Fibroblast of the conjunctiva (primary cell): ENCODE measurements around the gene CORO1C.

Experiments
- DNase-seq: peaks from one replicate; pipeline ENCODE4 v3.0.0-alpha.2; 2010; ENCODE audit warnings: low read depth

Gene CORO1C

GRCh38 chr12:108724054-108724889, 7.0 kb downstream of the CORO1C start:
- DNase-seq = no peak

GRCh38 chr12:108722992-108723766, 8.1 kb downstream of the CORO1C start:
- DNase-seq = no peak

DNA sequence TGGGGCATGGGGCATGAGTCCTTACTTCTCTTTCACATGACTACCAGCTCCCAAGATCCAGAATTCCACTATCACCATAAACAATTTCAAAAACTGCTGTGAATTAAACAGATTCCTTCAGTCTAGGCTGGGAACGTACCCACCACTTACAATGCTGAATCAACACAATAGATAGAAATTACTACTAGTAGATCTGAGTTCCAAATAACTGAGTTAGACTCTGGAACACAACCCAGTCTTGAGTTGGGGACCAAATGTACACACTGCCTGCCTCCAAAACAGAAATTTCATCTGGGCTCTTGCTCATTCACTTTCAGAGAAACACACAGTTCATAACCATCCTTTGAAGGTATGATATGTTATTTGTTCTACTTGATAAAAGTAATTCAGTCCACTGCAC, 8.9 kb downstream of the CORO1C start:
- DNase-seq = no peak

GRCh38 chr12:108721824-108722223, 9.5 kb downstream of the CORO1C start:
- DNase-seq = no peak

- no peak for DNase-seq
Observed at GRCh38 chr12:108720757-108721514, 10.4 kb downstream of the CORO1C start.

DNA sequence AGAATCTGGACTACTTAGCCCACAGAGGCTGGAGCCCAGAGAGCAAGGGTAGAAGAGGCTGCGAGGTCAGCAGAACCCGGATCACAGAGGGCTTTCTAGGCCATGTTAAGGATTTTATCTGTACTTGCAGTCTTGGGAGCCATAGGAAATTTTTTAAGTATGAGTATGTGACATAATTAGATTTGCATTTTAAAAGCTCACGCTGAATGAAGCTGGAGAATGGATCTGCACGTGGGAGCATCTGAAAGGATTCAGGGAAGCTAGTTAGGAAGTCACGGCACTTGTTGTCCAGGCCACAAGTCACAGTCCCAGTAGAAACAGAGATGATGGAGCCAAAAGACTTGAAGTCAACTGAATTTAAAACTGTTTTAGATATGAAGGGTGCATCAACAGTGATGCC, 14.1 kb downstream of the CORO1C start:
- DNase-seq = no peak

DNA sequence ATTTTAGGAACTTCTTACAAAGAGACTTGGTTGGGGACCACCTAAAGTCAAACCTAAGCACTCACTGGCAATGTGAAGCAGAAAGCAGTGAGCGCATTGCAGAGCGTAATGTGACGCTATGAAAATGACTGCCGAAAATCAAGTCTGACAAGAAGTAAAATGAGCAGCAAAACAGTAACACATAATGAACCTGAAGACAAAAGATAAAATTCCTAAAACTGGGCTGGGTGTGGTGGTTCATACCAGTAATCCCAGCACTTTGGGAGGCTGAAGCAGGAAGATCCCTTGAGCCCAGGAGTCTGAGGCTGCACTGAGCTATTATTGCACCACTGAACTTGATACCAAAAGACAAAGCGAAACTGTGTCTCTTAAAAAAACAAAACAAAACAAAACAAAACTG, 16.5 kb downstream of the CORO1C start:
- no peak for DNase-seq

GRCh38 chr12:108713471-108713870, 17.8 kb downstream of the CORO1C start:
- DNase-seq = no peak

DNA sequence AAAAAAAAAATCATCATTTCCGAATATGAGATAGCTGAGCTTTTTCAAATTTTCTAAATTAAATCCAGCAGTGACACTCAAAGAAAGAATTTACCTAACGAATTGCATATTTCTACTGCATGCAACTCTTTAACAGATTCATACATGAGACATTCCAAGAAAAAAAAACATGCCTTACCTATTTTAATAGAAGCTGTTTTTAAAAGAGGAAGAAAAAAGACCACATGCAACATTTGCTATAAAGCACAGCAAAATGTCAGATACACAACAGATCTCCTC, 18.5 kb downstream of the CORO1C start:
- DNase-seq = no peak

GRCh38 chr12:108712165-108712924, 19.0 kb downstream of the CORO1C start:
- DNase-seq = no peak

DNA sequence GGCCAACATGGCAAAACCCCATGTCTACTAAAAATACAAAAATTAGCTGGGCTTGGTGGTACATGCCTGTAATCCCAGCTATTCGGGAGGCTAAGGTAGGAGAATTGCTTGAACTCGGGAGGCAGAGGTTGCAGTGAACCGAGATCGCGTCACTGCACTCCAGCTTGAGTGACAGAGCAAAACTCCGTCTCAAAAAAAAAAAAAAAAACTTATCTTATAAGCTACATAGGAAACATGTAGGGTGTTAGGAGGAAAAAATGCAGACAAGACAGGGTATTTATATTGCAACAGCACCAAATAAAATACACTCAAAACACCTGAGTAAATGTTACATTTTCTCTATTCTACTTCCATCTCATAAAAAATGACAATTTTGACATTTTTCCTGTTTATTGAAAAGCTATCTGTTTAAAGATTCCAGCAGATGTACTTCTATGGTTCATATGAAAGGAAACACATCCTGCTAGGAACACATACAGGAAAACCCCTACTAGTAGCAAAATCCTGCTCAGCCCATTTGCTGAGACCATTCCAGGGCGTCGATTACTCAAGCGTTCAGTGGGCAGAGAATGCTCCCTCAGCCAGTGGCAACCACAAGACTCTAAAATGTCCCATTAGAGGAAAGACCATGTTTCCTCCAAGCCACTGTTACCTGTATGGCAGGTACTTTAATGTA, 19.7 kb downstream of the CORO1C start:
- no peak for DNase-seq

DNA sequence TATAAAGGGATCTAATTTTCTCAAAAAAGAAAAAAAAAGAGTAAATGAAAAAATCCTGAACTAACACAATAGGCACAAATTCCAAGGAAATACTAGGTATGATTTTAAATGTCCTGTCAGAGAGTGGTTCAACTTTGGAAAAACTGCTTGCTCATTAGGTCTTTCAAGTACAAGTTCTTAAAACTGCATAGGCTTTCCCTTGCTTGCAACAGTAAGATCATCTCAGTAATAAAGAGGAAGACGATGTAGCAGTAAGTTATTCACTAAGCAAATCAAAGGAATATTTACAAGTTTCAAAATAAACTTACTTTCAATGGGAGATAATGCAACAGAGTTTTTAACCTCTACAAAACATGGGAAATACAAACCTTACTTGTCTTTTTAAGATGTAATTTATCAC, 21.6 kb downstream of the CORO1C start:
- DNase-seq = no peak

DNA sequence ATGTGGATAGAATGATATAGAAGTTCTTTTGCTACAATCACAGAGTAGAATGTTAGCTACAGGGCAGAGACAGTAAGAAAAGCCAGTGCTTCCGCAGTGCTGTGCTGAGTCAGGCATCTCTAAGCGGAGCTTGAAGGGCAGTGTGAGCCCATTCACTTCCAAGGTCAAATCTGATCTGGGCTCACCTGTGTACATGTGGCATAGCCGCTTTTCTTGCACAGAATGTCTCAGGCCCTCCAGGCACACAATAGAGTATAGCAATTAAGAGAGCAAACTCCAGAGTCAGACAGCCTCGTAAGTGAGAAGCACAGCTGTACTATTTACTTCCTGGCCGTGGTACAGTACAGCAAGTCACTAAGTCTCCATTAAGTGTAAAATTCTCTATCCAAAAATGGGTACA, 26.8 kb downstream of the CORO1C start:
- no peak for DNase-seq

GRCh38 chr12:108702595-108703320, 28.6 kb downstream of the CORO1C start:
- no peak for DNase-seq

DNA sequence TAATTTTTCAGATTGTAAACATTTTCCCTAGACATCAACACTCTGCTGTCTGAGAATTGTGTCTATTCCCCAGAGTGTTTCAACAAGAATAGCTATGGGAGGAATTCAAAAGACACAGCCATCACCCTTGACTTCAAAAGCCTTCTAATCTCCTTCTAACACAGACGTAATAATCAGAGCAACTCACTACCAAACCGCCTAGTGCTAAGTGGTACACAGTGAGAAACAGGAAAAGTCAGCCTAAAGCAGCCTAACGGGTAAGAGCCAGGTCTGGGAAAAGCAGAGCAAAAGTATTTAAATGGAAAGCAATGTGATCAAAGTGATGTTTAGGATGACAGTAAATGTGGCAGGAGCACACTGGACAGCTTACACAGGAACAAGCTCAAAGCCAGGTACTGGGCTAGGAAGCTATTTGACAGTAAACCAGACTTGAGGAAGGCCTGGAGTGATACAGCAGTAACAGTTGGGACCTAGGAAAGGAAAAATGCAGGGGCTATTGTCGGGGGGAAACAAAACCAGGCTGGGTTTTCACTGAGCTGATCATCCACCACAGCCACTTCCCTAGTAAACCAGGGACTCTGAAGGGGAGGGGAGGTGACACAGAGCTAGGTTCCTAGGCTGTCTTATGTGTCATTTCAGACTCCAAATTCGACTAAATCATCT, 29.4 kb downstream of the CORO1C start:
- no peak for DNase-seq

GRCh38 chr12:108700833-108701541, 30.3 kb downstream of the CORO1C start:
- DNase-seq = no peak

DNA sequence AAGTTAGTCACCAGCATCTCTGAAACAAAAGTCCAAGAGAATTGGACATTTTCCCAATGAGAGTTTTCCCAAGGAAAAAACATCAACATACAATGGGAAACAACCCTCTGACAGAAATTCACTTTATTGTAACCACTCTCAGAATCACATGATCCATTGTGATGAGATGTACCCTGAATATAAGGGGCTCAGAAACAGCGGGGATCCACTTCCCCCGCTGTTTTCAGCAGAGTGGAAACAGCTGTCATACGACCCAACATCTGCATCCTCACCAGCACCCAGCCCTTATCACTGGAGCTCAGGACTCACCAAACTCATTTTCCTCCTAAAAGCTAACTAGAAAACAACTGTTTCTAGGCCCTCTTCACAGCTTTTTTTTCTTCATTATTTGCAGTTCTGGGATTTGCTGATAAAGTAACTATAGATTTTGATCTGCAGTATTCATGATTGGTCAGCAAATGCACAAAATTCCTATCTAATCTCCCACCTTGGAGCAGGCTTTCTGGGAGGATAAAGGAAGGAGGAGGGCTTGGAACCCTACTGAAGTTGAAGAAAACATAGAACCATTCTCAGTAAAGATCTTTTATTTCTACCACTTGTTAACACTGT, 31.3 kb downstream of the CORO1C start:
- no peak for DNase-seq

DNA sequence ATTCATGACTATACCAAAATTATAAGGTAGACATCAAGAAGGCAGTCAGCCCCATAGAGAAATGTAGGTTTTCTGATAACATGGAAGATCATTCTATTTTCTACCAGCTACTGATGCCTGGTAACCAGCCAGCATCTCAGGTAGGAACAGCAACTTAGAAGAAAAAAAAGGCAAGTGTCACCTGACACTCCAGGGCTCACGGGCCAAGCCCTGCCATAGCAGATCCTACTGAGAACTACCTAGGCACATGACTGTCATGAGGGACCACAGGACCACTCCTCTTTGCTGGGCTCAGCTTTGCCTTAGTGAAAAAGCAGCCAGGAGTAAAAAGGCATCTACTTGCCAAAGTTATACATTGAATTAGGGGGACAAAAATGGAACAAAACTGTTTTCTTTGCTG, 33.4 kb downstream of the CORO1C start:
- no peak for DNase-seq

DNA sequence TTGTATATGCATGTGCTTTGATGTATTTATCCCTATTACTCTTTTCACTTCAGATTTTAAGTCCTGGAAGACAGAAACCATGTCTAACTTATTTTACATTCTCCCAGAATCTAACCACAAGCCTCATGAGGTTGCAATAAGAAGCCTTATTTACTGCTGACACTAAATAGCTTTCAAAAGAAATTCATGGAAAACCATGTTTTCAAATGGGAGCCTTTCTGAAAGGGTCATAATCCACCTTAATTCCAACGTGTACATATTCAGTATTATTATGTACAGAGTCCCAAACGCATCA, 34.4 kb downstream of the CORO1C start:
- DNase-seq = no peak
